Urinary bladder (tissue), 4 donors: Measurements from ENCODE around the gene KRT71. TPM values are rescaled to one million over a fixed set of nuclear protein-coding genes. Genes with fewer than 3 reads are reported as not detected.
"Not testable (repeated sequence)": the region's sequence is repeated elsewhere in the genome, so short reads cannot be mapped to it uniquely, and the experiment has no call there.

Source experiments
- DNase-seq: peaks from one replicate; pipeline ENCODE4 v3.0.0-alpha.2; 2015; ENCODE audit errors: extremely low spot score
- H3K27ac ChIP-seq: one replicate; pipeline ENCODE4 v1.5.1; 2013; ENCODE audit warnings: low read depth, mild to moderate bottlenecking, moderate library complexity
- H3K36me3 ChIP-seq: one replicate; pipeline ENCODE4 v1.6.1; 2013; ENCODE audit warnings: mild to moderate bottlenecking, moderate library complexity; ENCODE audit not compliant: insufficient read depth
- H3K4me1 ChIP-seq: one replicate; pipeline ENCODE4 v1.6.1; 2013; ENCODE audit warnings: mild to moderate bottlenecking, moderate library complexity; ENCODE audit not compliant: insufficient read depth
- H3K4me3 ChIP-seq: one replicate; pipeline ENCODE4 v1.5.1; 2013; ENCODE audit warnings: low read depth, low read length
- WGBS: extraction: QIAGEN DNeasy Blood & Tissue Kit; methylation state at CpG from one replicate; pipeline ENCODE4 v1.1.7; 2013; 5-methylcytosine and 5-hydroxymethylcytosine counted together
- polyA plus RNA-seq: library from polyadenylated mRNA; stranded (reverse); fragments of 200-250 nt; gene quantifications from one replicate; pipeline ENCODE4 v1.2.3, GENCODE V29; 2013
- total RNA-seq: library from RNA; depleted of rRNA; stranded (reverse); fragments of >200 nt; gene quantifications from one replicate; pipeline ENCODE4 v1.2.3, GENCODE V29; 2014
- donor health status: healthy with polysubstance abuse.
- donor health status: healthy.

KRT71 gene
- total and polyA plus RNA-seq, 2 donors, result not detected

GRCh38 chr12:52518574-52519386, 34.2 kb downstream of the KRT71 start:
- Histone ChIP-seq H3K27ac (no peak overlapping the region), H3K4me3 (no peak overlapping the region), H3K4me1 (no peaks in the 10 kb centered on the region), H3K36me3 (no peaks in the 10 kb centered on the region)
- 81% methylated on average over 8 of the region's 8 CpGs for WGBS
- DNase-seq, result no peak

GRCh38 chr12:52517888-52518287, 35.1 kb downstream of the KRT71 start:
- no peak overlapping the region for H3K27ac ChIP-seq
- H3K4me1 ChIP-seq, result no peaks in the 10 kb centered on the region
- WGBS, result 95% methylated on average over 5 of the region's 5 CpGs
- no peak overlapping the region for H3K4me3 ChIP-seq
- no peaks in the 10 kb centered on the region for H3K36me3 ChIP-seq
- DNase-seq, result no peak

DNA sequence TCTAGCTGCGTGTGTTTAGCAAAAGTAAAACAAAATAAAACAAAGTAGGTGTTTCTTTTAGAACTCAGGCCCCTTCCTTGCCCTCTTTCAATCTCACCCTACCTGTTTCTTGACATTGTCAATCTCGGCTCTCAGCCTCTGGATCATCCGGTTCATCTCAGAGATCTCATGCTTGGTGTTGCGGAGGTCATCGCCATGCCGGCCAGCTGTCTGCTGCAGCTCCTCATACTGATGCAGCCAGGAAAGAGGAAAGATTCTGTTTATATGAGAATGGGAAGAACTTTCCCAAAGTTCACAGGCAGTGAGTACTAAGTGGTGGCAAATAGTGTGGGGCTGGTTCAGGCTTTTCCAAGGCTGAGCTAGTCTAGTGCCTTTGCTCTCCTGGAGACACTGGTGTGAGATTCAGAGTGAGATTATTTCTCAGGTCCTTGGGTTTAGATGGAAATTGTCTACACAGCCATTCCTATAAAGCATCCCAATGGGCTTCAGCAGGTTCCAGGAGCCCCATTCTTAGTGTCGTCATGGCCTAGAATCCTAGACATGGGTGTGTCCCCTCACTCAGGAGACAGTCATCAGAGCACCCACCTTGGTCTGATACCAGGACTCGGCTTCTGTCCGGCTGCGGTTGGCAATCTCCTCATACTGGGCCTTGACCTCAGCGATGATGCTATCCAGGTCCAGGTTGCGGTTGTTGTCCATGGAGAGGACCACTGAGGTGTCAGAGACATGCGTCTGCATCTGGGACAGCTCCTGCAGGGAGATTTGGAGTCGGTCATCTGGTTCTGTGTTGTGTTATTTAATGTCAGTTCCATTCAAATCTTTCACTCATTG, 35.7 kb downstream of the KRT71 start:
- Histone ChIP-seq H3K36me3 (no peaks in the 10 kb centered on the region), H3K4me3 (no peak overlapping the region), H3K27ac (no peak overlapping the region), H3K4me1 (no peaks in the 10 kb centered on the region)
- 91% methylated on average over 14 of the region's 14 CpGs for WGBS
- DNase-seq, result no peak

DNA sequence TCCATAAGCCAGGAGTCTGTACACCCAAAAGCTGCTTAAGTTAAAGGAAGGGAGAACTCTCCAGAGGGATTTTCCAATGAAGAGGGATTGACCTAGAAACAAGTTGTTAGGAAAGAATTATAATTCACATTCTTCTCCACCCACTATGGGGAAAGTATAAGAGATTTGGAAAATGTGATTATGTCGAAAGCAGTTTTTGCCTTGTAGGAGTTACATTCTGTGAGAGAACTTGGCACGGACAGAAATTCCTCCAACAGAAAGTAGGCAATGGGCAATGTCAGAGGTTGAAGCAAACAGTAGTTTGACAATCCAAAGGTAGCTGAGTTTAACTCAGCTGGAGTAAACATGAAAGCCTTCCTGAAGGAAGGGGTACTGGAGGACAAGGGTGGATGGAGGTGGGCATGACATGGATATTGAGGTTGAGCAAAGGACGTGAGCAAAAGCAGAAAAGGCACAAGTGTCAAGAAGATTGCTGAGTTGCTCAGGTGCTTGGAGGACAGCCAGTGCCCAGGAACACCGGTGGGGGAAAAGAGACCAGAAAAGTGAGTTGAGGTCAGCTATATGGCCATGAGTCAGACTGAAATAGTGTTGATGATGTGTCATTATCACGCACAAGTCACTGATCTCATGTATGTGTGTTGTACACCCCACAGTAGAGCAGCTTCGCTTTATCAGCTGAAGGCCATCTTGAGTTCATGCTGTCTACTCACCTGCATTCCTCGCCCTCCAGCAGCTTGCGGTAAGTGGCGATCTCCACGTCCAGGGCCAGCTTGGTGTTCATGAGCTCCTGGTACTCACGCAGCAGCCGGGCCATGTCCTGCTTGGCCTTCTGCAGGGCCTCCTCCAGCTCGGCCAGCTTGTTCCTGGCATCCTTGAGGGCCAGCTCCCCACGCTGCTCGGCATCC, 36.8 kb downstream of the KRT71 start:
- Histone ChIP-seq H3K36me3 (no peaks in the 10 kb centered on the region), H3K4me3 (no peak overlapping the region), H3K4me1 (no peaks in the 10 kb centered on the region), H3K27ac (no peak overlapping the region)
- no peak for DNase-seq
- WGBS, result 88% methylated on average over 15 of the region's 15 CpGs

- Histone ChIP-seq H3K36me3 (no peaks in the 10 kb centered on the region), H3K4me3 (no peak overlapping the region), H3K4me1 (no peaks in the 10 kb centered on the region), H3K27ac (no peak overlapping the region)
- WGBS, result 96% methylated on average over 1 of the region's 1 CpG
- no peak for DNase-seq
Observed at GRCh38 chr12:52515319-52515646, 37.7 kb downstream of the KRT71 start.

- Histone ChIP-seq H3K36me3 (no peaks in the 10 kb centered on the region), H3K4me1 (no peaks in the 10 kb centered on the region), H3K4me3 (no peak overlapping the region), H3K27ac (no peak overlapping the region)
- DNase-seq, result no peak
- 95% methylated on average over 14 of the region's 14 CpGs for WGBS
Observed at GRCh38 chr12:52514471-52515318, 38.2 kb downstream of the KRT71 start.

GRCh38 chr12:52513736-52514135, 39.2 kb downstream of the KRT71 start:
- 92% methylated on average over 6 of the region's 6 CpGs for WGBS
- H3K36me3 ChIP-seq, result no peaks in the 10 kb centered on the region
- no peak overlapping the region for H3K4me3 ChIP-seq
- DNase-seq, result no peak
- no peak overlapping the region for H3K27ac ChIP-seq
- H3K4me1 ChIP-seq, result no peaks in the 10 kb centered on the region

DNA sequence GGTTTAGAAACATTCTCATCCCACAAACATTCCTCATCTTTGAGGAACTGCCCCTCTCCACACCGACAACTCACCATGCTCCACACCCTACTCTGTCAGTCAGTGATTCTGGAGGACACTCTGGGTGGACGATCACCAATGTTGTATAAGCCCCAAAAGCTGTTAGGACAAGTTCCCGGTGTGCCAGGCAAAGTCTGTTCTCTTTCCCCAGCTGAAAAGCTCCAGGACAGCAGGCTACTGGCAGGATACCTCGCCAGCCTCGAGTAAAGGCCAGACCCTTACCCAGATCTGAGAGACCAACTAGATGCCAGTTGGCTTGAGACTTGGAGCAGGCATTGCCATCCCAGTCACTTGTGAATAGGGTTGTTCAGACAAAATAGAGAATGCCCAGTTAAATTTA, 44.7 kb downstream of the KRT71 start:
- H3K36me3 ChIP-seq, result no peaks in the 10 kb centered on the region
- no peak for DNase-seq
- H3K27ac ChIP-seq, result no peak overlapping the region
- no peak overlapping the region for H3K4me3 ChIP-seq
- 87% methylated on average over 5 of the region's 5 CpGs for WGBS
- no peaks in the 10 kb centered on the region for H3K4me1 ChIP-seq

- H3K4me1 ChIP-seq, result no peaks in the 10 kb centered on the region
- WGBS, result 44% methylated on average over 4 of the region's 4 CpGs
- H3K27ac ChIP-seq, result no peak overlapping the region
- H3K36me3 ChIP-seq, result no peaks in the 10 kb centered on the region
- DNase-seq, result no peak
- H3K4me3 ChIP-seq, result no peak overlapping the region
Observed at GRCh38 chr12:52506858-52507715, 45.9 kb downstream of the KRT71 start.

DNA sequence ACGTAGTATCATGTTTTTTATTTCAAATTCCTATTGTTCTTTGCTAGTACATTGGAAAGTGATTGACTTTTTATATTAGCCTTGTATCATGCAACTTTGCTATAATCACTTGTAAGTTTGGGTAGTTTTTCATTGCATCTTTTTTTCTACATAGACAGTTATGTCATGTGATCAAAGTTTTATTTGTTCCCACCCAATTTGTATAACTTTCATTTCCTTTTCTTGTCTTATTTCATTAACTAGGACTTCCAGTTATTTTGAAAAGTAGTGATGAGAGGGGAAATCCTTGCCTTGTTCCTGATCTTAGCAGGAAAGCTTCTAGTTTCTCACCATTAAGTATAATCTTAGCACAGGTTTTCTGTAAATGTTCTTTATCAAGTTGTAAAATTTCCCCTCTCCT, 50.1 kb downstream of the KRT71 start:
- Histone ChIP-seq H3K4me3 (no peak overlapping the region), H3K27ac (no peak overlapping the region), H3K4me1 (no peaks in the 10 kb centered on the region), H3K36me3 (no peaks in the 10 kb centered on the region)
- DNase-seq, result no peak
- 91% methylated on average over 1 of the region's 1 CpG for WGBS

GRCh38 chr12:52501490-52501889, 51.5 kb downstream of the KRT71 start:
- H3K4me1 ChIP-seq, result no peaks in the 10 kb centered on the region

DNA sequence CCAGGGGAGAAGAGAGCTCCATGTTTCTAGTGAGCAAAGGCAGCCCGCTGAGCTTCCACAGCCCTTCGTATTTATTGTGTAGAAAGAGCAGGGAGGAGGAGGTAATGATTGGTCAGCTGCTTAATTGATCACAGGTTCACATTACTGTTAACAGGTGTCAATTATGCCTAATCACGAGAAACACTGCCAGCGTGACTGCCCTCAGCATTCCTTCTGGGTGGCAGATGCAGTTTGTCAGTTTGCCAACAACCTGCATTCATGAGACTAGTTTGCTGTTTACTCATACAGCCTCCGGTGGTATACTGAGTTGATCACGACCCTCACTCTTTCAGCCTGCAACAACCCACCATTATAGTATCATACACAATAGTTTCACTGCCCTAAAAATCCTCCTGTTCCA, 52.4 kb downstream of the KRT71 start:
- H3K27ac ChIP-seq, DNase-seq, H3K4me1 ChIP-seq, H3K36me3 ChIP-seq, H3K4me3 ChIP-seq: not testable (repeated sequence)
- WGBS, result 87% methylated on average over 6 of the region's 6 CpGs

More at GRCh38 chr12:52501490-52501889, 51.5 kb downstream of the KRT71 start:
- H3K27ac ChIP-seq, result no peak overlapping the region
- H3K36me3 ChIP-seq, result no peaks in the 10 kb centered on the region
- DNase-seq, result no peak
- no peak overlapping the region for H3K4me3 ChIP-seq
- 88% methylated on average over 7 of the region's 7 CpGs for WGBS
